DND-41 (cell line): Measurements from ENCODE around the gene SLC30A4.

Experiments used
- ATAC-seq: fragments of 200-7000 bp; cut with Tn5 transposase; 3 replicates; pipeline ENCODE4 v1.9.1; 2021; ENCODE audit warnings: low read depth; ENCODE audit not compliant: insufficient read depth
- DNase-seq: peaks from one replicate; pipeline ENCODE4 v3.0.0-alpha.2; 2020
- H2AFZ ChIP-seq: 2 replicates; pipeline ENCODE4 v1.6.0; 2012; ENCODE audit warnings: low read depth, low read length
- H3K27ac ChIP-seq: 2 replicates; pipeline ENCODE4 v1.5.1; 2012; ENCODE audit warnings: low read length, inconsistent platforms
- H3K27me3 ChIP-seq: fragments of 200-600 bp; sonication (generic); 2 replicates; pipeline ENCODE4 v1.6.0; 2012; ENCODE audit warnings: low read length, mild to moderate bottlenecking, inconsistent platforms; ENCODE audit not compliant: insufficient read depth, poor library complexity
- H3K36me3 ChIP-seq: 2 replicates; pipeline ENCODE4 v1.5.1; 2012; ENCODE audit warnings: low read length, inconsistent platforms; ENCODE audit not compliant: insufficient read depth
- H3K4me1 ChIP-seq: 2 replicates; pipeline ENCODE4 v1.5.1; 2012; ENCODE audit warnings: mild to moderate bottlenecking, low read length; ENCODE audit not compliant: insufficient read depth
- H3K4me2 ChIP-seq: 2 replicates; pipeline ENCODE4 v1.6.0; 2012; ENCODE audit warnings: mild to moderate bottlenecking, moderate library complexity, low read length, inconsistent platforms; ENCODE audit not compliant: insufficient read depth
- H3K4me3 ChIP-seq, 2 experiments: fragments of 200-600 bp in 1 of 2; shearing (Covaris generic) in 1 of 2; 2 replicates each; pipeline ENCODE4 v1.5.1; 2012 to 2016; ENCODE audit warnings: inconsistent platforms in 2 of 2, low read length in 2 of 2, mild to moderate bottlenecking in 2 of 2, low read depth in 1 of 2, moderate library complexity in 1 of 2
- H3K79me2 ChIP-seq: 2 replicates; pipeline ENCODE4 v1.6.0; 2012; ENCODE audit warnings: low read length, inconsistent platforms; ENCODE audit not compliant: insufficient read depth
- H3K9ac ChIP-seq: 2 replicates; pipeline ENCODE4 v1.6.0; 2012; ENCODE audit warnings: low read depth, mild to moderate bottlenecking, inconsistent platforms, low read length, moderate library complexity
- H3K9me3 ChIP-seq: 2 replicates; pipeline ENCODE4 v1.5.1; 2012; ENCODE audit warnings: low read length, moderate library complexity, mild to moderate bottlenecking, inconsistent platforms; ENCODE audit not compliant: insufficient read depth, severe bottlenecking
- H4K20me1 ChIP-seq: 2 replicates; pipeline ENCODE4 v1.6.0; 2012; ENCODE audit warnings: low read length; ENCODE audit not compliant: insufficient read depth
- EZH2 ChIP-seq: IDR thresholded peaks from 3 replicates; pipeline ENCODE4 v1.6.1; 2012; ENCODE audit warnings: borderline replicate concordance, low read depth, mild to moderate bottlenecking, moderate library complexity, low read length, inconsistent platforms; ENCODE audit not compliant: severe bottlenecking
- TF ChIP-seq, protein P1 (sequence below): IDR thresholded peaks from 2 replicates; pipeline ENCODE4 v1.5.1; 2012; ENCODE audit warnings: borderline replicate concordance, low read length, moderate library complexity, mild to moderate bottlenecking; ENCODE audit not compliant: poor library complexity, severe bottlenecking; ENCODE audit errors: extremely low read depth

The SLC30A4 gene

DNA sequence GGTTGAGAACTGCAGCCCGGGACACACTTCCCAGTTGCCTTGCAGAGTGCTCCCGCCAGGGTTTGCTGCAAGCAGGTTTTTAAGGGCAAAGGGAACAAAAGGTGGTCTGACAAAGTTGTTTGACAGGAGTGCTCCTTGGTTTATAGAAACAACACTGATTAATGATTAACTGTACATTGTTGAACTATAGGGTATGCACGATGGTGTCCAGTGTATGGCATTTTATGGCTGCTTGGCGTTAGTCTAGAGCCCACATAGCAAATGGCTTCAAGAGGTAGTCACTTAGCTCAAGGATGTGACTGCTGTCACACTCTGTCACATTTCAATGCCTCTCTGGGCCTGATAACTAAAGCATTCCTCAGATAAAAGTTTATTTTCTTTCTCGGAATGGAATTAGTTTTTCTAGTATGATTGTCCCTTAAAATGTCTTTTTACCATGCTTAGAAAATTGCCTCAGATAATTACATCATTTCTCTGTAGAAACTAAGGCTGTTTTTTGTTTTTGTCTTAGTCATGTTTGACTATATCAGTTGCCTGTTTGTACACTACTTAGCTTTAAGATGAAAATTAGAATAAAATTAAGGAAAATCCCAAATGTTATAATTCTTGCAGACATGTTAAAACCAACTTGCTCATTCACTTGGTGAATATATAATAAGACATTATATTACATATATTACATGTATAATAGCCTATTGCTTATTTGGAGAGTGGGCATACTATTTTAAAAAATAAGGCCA, 82.9 kb downstream of the SLC30A4 start:
- no peak overlapping the region for H2AFZ ChIP-seq
- ATAC-seq (no peak), DNase-seq (no peak)
- H3K9me3 ChIP-seq = no peaks in the 10 kb centered on the region
- no peaks in the 10 kb centered on the region for H4K20me1 ChIP-seq
- H3K36me3 ChIP-seq = no peaks in the 10 kb centered on the region
- no peaks in the 10 kb centered on the region for H3K27me3 ChIP-seq
- no peaks in the 10 kb centered on the region for H3K4me1 ChIP-seq
- no peak overlapping the region for H3K27ac ChIP-seq
- no peaks in the 10 kb centered on the region for H3K79me2 ChIP-seq
- no peak overlapping the region for H3K4me2 ChIP-seq
- TF ChIP-seq, protein P1, sequence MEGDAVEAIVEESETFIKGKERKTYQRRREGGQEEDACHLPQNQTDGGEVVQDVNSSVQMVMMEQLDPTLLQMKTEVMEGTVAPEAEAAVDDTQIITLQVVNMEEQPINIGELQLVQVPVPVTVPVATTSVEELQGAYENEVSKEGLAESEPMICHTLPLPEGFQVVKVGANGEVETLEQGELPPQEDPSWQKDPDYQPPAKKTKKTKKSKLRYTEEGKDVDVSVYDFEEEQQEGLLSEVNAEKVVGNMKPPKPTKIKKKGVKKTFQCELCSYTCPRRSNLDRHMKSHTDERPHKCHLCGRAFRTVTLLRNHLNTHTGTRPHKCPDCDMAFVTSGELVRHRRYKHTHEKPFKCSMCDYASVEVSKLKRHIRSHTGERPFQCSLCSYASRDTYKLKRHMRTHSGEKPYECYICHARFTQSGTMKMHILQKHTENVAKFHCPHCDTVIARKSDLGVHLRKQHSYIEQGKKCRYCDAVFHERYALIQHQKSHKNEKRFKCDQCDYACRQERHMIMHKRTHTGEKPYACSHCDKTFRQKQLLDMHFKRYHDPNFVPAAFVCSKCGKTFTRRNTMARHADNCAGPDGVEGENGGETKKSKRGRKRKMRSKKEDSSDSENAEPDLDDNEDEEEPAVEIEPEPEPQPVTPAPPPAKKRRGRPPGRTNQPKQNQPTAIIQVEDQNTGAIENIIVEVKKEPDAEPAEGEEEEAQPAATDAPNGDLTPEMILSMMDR = no peak
- TF ChIP-seq EZH2 = no peak
- no peak overlapping the region for H3K4me3 ChIP-seq
- H3K9ac ChIP-seq = no peak overlapping the region

DNA sequence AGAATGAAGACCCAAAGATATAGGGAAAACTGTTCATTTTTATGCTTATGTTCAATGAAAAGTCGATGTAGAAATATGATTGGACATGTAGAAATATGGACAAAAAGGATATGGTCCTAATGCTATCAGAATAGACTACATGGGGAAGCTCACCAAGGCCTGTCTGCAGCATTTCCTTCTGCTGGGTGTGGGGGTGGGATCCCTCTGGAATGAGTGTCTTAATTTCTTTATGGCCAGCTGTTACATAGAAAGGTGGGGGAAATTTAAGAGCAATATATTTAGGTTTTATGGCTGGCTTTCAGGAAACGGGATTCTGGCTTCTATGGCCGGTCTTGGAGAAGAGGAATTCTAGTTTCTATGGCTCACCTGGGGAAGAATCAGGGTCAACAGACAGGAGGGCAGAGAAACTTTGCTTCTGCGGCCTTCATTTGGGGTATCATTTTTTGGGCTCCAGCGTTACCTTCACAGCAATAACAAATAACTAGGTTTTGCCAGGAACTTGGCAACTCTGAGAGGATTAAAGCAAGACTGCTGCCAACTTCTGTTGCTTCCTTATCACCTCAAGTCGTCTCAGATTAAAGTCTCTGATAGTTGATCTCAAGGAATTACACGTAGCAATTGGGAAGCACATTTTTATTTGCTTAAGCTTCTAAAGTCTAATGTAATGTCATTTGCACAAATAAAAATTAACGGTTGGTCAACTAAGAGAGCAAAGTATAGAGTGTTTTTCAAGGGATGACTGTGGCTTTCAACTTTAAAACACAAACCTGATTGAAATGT, 87.2 kb downstream of the SLC30A4 start:
- no peak for TF ChIP-seq EZH2
- TF ChIP-seq, protein P1 = no peak
- Histone ChIP-seq H3K4me3 (no peak overlapping the region), H4K20me1 (no peaks in the 10 kb centered on the region), H3K9me3 (no peaks in the 10 kb centered on the region), H3K79me2 (no peaks in the 10 kb centered on the region), H3K4me1 (no peaks in the 10 kb centered on the region), H3K27me3 (no peaks in the 10 kb centered on the region), H2AFZ (no peak overlapping the region), H3K9ac (no peak overlapping the region), H3K36me3 (no peaks in the 10 kb centered on the region), H3K4me2 (no peak overlapping the region), H3K27ac (no peak overlapping the region)
- ATAC-seq (no peak), DNase-seq (no peak)

DNA sequence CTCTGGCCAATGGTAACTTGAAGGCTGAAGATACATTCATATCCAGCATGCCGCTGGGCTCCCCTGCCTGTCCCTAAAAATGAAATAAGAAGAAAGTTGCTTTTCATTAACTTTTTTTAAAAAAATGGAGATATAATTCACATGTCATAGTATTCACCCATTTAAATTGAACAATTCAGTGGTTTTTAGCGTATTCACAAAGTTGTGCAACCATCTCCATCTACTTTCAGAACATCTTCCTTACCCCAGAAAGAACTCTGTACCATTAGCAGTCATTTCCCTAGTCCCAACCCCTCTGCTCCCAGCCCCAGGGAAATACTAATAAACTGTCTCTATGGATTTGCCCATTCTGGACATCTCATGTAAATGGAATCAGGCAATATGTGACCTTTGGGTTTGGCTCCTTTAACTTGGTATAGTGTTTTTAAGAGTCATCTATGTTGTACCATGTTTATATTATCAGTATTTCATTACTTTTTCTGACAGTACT, 88.4 kb downstream of the SLC30A4 start:
- ATAC-seq (no peak), DNase-seq (no peak)
- H3K9ac ChIP-seq = no peak overlapping the region
- no peaks in the 10 kb centered on the region for H3K27me3 ChIP-seq
- no peaks in the 10 kb centered on the region for H3K79me2 ChIP-seq
- no peak overlapping the region for H3K4me3 ChIP-seq
- no peak for TF ChIP-seq EZH2
- TF ChIP-seq, protein P1 = no peak
- H3K36me3 ChIP-seq = no peaks in the 10 kb centered on the region
- no peak overlapping the region for H2AFZ ChIP-seq
- H3K4me2 ChIP-seq = no peak overlapping the region
- H3K27ac ChIP-seq = no peak overlapping the region
- no peaks in the 10 kb centered on the region for H4K20me1 ChIP-seq
- H3K4me1 ChIP-seq = no peaks in the 10 kb centered on the region
- H3K9me3 ChIP-seq = no peaks in the 10 kb centered on the region
